Hepatocyte (in vitro differentiated cells): ENCODE results near the gene CHKA.

Experiments
- CTCF ChIP-seq: fragments of 200-600 bp; sonication (generic); IDR thresholded peaks from 2 replicates; pipeline ENCODE4 v1.5.1; 2016; ENCODE audit warnings: antibody characterized with exemption, mild to moderate bottlenecking; ENCODE audit not compliant: poor library complexity
- EZH2phosphoT487 ChIP-seq: fragments of 200-600 bp; sonication (generic); IDR thresholded peaks from one replicate; pipeline ENCODE4 v1.6.1; 2018; ENCODE audit warnings: antibody characterized with exemption, mild to moderate bottlenecking, low read depth, moderate library complexity; ENCODE audit not compliant: unreplicated experiment, severe bottlenecking

GRCh38 chr11:68121067-68121899 lies at the start of gene CHKA:
- TF ChIP-seq EZH2phosphoT487 (no peak), CTCF (peak; percentile 1)
